ACHN (cell line): Measurements from ENCODE around the gene TMTC2.

Experiments
- DNase-seq: peaks from one replicate; pipeline ENCODE4 v3.0.0-alpha.2; 2015
- in situ Hi-C: cut with HindIII; loops from 2 replicates; pipeline ENCODE4 v1.10.0; 2017; ENCODE audit warnings: low sequenced_read_pairs, low pct_ligation_motif_present, low pct_unique_long_range_greater_than_20kb

Gene TMTC2

DNA sequence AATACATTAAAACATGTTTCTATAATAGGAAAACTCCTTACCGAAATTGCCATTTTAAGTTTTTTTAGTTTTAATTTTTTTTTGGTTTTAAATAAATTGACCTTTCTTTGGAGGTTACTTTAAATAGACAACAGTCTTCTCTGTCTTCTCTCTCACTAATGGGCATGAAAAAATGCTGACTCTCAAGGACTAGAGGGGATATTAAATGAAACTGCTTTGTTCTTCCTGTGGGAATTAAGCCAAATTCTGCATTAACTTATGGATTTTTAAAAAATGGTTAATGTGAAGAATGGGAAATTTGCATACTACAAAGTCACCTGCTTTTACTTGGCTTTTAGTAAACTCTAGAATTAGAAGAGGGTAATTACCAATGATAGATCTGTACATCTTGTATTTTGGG is 378.9 kb downstream of the TMTC2 start:
- in situ Hi-C loops = no loop called here

GRCh38 chr12:83067981-83068380 is 381.3 kb downstream of the TMTC2 start:
- in situ Hi-C loops = no loop called here

More for the DNA sequence above, 378.9 kb downstream of the TMTC2 start:
- DNase-seq = no peak

GRCh38 chr12:83074358-83074894 is 387.7 kb downstream of the TMTC2 start:
- in situ Hi-C loops = no loop called here
- no peak for DNase-seq

More at GRCh38 chr12:83067981-83068380, 381.3 kb downstream of the TMTC2 start:
- no peak for DNase-seq

- in situ Hi-C loops = no loop called here
Observed at GRCh38 chr12:83075471-83075870, 388.8 kb downstream of the TMTC2 start.

DNA sequence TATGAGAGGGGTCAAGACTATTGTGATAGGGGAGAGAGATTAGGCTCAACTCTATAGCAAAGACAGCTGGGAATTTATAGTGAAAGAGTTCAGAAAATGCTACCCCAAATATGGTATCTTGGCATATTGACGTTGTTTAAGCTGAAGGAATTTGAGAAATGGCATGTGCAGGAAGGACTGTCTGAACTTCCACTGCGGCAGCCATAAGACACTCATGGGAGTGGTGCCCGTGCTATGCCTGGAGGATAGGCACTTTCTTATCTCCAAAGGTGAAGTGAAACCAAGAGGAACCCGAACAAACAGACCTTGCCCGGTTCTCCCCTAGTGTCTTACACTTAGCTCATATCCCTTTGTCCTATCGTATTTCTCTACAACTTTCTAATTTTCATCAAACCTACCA is 390.3 kb downstream of the TMTC2 start:
- in situ Hi-C loops = no loop called here
- DNase-seq = no peak

More at GRCh38 chr12:83075471-83075870, 388.8 kb downstream of the TMTC2 start:
- DNase-seq = no peak

DNA sequence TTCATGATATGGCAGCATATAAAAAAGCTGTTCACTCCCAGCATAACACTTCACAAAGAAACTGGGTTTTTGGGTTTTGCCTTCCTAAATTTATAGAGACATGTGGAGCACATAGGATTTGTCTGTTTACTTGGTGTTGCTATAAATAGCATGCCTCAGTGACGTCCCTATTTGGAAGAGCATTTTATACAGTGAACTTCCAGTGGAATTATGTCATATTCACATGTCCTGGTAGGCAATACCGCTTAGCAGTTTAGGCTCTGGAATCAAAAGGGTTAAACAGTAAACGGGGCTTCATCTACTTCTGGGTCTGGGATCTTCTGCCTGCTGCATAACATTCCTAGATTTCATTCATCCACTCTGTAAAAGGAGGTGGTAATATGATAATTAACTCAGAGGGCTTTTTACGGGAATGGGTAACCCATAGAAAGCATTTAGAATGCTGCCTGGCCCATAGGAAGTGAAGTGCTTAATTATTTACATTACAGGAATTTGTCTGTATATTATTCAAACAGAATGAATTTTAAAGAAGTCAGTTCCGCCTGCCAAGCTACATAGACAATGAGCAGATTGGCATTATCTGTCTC is 396.1 kb downstream of the TMTC2 start:
- DNase-seq = no peak
- in situ Hi-C loops = no loop called here

DNA sequence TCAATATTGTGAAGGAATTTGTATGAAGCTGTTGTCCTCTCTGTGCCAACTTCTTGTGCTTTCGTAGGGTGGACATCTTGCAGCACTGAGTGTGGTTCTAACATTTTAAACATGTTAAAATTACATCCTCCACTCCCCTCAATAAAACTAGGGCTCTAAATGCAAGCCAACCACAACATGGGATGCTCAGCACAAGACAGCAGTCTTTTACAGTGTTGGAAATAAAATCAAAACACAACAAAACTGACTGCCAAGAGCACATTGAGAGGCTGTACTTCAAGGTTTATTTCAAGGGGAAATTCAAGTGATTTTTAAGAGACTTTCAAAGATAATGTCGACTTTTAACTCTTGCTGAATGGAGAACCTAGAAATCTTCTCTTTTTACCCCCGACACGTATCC is 396.9 kb downstream of the TMTC2 start:
- in situ Hi-C loops = no loop called here
- no peak for DNase-seq

- in situ Hi-C loops = no loop called here
- DNase-seq = no peak
Observed at GRCh38 chr12:83084516-83085234, 398.0 kb downstream of the TMTC2 start.

DNA sequence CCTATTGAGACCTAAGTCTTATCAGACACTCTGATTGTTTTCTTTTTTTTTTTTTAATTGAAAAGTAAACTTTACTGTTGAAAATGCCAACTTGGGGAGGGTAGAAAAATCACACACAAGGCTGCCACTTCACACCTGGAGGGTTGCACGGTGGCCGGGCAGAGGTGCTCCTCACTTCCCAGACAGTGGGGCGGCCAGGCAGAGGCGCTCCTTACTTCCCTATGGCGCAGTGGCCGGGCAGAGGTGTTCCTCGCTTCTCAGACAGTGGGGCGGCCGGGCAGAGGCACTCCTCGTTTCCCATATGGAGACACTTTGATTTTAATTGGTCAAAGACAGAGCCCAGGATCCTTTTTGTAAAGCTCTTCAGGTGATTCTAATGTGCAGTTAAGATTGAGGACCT is 399.3 kb downstream of the TMTC2 start:
- in situ Hi-C loops = no loop called here
- no peak for DNase-seq

GRCh38 chr12:83089575-83089974 is 402.9 kb downstream of the TMTC2 start:
- DNase-seq = no peak
- in situ Hi-C loops = no loop called here

- DNase-seq = no peak
- in situ Hi-C loops = no loop called here
Observed at GRCh38 chr12:83092129-83092528, 405.4 kb downstream of the TMTC2 start.

- in situ Hi-C loops = no loop called here
- DNase-seq = no peak
Observed at GRCh38 chr12:83092606-83093005, 405.9 kb downstream of the TMTC2 start.

- no peak for DNase-seq
- in situ Hi-C loops = no loop called here
Observed at GRCh38 chr12:83093426-83093825, 406.7 kb downstream of the TMTC2 start.

DNA sequence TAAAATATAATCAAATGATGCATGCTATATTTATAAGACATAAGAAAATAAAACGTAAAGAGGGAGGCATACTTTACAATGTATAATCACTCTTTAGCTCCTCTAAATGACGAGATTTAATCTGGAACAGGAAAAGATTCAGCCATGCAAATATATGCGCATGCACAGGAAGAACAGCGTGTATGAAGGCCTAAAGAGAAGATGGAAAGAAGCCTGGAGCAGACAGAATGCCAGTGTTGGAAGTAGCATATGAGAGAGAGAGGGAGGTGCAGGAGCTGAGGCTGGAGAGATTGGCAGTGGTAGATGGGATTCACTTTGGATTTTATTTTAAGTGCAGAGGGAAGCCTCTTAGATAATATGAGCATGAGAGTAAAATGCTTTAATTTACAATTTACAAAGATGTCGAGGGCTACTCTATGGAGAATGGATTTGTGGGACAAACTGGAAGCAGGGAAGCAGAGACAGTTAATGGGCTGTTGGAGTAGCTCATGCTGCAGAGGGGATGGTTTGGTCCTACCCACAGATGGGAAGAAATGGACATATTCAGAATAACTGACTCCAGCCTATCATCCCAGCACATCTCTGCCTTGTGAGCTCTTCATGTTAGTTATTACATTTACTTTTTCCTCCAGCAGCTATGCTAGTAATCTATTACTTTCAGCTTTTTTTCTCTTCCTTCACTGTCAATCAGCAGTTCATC is 411.1 kb downstream of the TMTC2 start:
- in situ Hi-C loops = no loop called here

DNA sequence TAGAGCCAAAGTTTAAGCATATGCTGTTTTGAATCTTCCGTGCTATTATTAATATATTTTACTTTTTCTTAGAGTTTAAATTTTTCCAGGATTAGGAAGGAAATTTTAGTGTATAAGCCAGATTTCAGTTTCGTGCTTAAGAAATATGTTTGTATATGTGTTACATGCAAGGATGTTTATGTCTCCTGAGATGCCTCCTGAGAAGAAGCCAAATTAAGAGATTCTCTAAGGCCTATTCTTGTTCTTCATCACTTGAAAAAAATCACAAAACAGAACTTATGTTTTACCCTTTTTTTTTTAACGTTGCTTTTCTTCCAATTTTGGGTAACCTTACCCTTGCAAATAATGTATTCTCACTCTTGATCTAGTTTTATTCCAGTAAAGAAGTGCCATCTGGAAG is 412.7 kb downstream of the TMTC2 start:
- in situ Hi-C loops = no loop called here
- DNase-seq = no peak

More for the DNA sequence above, 411.1 kb downstream of the TMTC2 start:
- DNase-seq = no peak

GRCh38 chr12:83102499-83102898 is 415.8 kb downstream of the TMTC2 start:
- in situ Hi-C loops = no loop called here
- DNase-seq = no peak

DNA sequence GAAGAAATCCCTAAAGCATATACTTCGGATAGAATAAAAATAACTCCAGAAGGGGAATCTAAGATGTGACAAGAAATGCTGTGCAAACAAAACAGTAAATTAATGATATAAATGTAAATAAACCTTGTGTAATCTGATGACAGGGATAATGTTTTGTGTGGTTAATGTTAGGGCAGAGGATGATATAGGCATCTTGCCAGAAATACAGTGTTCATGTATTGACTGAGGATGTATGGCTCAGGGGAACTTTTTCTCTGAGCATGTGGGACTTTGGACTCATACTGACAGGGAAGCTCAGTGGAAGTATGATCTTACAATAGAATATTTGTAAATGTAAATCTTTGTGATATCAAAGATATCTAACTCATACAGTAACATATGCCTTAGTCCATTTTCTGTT is 420.2 kb downstream of the TMTC2 start:
- in situ Hi-C loops = no loop called here
- no peak for DNase-seq

DNA sequence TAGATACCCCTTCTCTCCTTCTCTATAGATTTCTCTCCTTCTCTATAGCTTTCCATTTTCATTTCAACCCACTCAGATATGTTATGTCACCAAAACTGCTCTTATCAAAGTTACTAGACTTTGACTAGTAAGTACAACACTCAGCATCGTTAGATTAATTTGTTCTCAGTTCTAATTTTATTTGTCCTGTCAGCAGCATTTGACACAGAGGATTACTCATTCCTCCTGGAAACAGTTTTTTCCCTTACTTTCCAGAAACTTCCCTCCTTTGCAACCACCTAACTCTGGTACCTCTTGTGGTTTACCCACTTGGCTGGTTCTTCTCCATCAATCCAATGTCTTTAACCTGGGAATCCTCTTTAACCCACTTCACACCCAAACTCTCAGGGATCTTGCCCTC is 423.7 kb downstream of the TMTC2 start:
- no peak for DNase-seq
- in situ Hi-C loops = no loop called here

- no peak for DNase-seq
- in situ Hi-C loops = no loop called here
Observed at GRCh38 chr12:83113945-83114344, 427.2 kb downstream of the TMTC2 start.
